GM19240 (cell line): Measurements from ENCODE around the gene DIS3L2.
"Not testable (repeated sequence)": the region's sequence is repeated elsewhere in the genome, so short reads cannot be mapped to it uniquely, and the experiment has no call there.

Experiments used
- DNase-seq: peaks from one replicate; pipeline ENCODE4 v3.0.0; 2011; ENCODE audit warnings: low spot score; ENCODE audit not compliant: insufficient read length

The DIS3L2 gene

GRCh38 chr2:232170396-232170795 lies 208.9 kb downstream of the DIS3L2 start:
- no peak for DNase-seq

- DNase-seq: no peak
These were observed 213.1 kb downstream of the DIS3L2 start for GRCh38 chr2:232174662-232175061.

- not testable (repeated sequence) for DNase-seq
These were observed 215.1 kb downstream of the DIS3L2 start for GRCh38 chr2:232176587-232176986.

DNA sequence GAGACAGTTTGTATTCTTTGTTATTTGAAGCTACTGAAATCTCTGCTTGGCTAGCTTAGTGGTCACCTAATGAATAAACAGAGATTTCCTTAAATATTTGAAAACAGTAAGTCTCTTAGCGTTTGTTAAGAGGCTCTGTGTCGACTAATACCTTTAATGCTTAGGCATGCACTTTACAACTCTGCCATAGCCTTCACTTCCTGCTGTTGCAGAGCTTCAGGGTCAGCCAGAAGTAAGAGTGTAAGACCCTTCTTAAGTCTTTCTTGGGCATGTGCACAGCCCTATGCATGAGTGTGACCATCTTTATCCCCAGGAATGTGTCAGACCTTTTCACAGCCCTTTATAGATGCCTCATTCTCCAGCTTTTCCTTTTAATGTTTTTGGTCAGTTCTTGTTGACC lies 221.8 kb downstream of the DIS3L2 start:
- no peak for DNase-seq

- DNase-seq: no peak
These were observed 222.8 kb downstream of the DIS3L2 start for GRCh38 chr2:232184346-232184745.

DNA sequence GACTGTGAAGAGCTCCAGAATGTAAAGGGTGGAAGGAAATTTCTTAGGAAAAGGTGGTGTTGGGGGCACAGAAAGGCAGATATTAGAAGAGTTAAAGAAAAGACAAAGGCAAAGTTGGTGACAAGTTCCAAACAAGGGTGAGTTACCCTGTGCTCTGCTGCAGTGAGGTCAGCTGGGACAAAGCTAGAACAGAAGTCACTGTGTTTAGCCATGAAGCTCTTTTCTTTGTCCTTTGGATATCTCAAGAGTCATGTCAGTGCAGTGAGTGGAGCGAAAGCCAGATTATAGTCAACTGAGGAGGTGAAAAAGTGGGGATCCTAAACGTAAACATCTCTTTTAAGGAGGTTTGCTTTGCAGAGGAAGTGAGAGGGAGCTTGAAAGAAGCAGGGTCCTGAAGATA lies 229.3 kb downstream of the DIS3L2 start:
- DNase-seq: no peak

DNA sequence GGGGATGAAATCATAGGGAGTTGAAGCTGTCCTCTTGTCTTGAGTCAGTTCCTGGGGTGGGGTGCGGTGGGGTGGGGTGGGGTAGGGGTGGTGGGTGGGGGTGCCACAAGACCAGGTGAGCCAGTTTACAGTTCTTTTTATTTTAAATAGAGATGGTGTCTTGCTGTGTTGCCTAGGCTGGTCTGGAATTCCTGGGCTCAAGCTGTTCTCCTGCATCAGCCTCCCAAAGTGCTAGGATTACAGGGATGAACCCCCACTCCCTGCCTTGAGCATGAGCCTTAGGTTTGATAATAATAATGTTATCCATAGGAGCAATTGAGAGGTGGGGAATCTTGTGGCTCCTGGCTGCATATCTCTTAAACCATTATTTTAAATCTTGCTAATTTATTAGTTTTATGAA lies 234.0 kb downstream of the DIS3L2 start:
- DNase-seq: no peak

DNA sequence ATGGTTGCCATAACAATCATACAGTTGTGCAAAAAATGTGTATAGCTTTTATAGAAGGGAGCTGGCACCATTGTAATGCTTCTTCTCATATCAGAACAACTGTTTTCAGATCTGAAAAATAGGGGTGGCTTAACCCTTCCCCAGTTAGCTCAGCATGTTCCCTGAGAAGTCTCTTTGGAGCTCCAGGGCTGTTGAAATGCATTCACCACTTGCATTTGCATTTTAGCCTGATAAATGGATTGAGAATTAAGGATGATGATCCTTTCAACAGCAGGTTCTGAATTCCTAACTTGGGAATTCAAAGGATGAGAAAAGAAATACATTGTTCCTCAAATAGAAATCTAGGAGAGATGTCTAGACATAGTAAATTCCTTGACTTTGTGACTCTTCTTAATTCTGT lies 235.3 kb downstream of the DIS3L2 start:
- DNase-seq: no peak

- DNase-seq: no peak
These were observed 238.7 kb downstream of the DIS3L2 start for GRCh38 chr2:232200195-232200594.

DNA sequence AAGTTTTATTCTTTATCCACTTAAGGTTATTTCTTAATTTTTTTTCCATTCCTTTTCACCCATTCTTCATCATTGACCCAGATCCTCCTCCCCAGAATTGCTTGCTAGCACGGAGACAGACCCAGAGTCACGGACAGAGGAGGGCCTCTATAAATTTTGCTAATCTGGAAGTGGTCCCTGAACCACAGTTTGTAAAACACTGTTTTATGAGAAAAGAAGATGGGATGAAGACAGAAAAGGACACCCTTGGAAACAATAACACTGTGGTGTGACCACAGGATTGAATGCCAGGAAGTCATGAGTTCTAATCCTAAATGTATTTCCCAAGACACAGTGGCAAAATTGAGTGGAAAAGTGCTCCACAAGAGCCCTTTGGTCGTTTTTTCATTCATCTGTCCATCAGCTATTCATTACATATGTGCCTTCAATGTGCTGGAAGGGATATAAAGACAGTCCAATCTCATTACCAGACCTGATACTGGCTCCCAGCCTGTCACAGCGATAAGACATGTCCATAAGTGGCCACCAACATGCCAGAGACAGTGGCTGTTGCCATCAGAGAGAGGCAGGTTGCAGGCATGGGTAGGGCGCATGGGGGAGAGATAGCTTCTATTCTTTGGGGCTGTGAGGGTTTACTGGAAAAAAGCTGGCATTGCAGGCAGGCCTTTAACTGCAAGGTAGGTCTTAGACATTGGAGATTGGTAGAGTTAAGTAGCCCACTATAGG lies 241.8 kb downstream of the DIS3L2 start:
- DNase-seq: no peak

DNA sequence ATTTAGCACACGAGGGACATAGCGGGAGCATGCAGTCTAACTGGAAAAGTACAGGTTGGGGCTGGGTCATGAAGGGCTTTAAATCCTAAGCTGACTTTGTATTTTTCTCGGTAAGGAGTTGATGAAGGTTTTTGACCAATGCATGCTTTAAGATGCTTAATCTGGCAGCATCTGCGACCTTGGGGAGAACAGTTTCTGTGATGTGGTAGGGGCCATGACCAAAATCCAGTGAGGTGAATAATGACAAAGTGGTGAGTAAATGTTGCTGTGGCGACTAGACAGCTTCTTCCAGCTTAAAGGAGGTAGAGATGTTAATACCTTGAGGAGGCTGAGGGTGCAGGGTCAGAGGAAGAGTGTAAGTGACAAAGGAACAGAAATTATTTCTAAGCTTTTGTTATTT lies 242.4 kb downstream of the DIS3L2 start:
- no peak for DNase-seq

DNA sequence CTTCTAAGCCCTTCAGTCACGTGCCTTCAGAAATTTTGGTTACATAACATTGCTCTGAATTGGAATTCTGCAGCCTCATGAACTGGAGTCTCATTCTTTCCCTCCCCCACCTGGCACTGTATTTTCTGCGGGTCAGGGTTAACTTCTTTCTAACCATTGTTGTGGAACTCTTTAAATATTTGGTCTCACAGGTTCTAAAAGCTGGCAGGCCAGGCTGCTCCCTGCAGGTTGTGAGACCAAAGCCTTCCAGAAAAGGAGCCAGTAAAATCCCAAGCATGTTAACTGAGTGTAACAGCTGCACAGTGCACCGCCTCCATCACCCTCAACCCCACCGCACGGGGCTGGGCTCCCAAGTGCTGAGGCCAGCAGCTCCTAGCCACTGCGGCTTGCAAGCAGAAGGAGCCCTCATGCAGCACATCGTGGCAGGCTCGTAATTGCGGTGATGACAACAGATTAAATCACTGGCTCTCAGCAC lies 243.0 kb downstream of the DIS3L2 start:
- no peak for DNase-seq

DNA sequence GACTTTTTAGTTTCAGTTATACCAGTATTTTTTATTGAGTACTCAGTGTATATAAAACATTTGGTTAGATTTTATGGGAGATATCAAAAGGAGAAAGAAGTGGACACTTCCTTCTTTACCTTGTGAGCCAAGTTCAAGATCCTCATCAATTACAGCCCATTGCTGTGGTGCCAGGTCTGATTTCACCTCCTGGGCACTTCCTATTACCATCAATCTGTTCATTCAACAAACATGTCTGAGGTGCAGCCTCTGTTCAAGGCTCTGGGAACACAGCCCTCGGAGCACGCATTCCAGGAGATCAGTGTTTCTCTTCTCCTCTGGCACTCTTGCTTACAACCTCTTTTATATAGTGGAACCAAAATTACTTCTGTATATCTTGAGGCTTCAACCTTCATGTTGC lies 245.7 kb downstream of the DIS3L2 start:
- DNase-seq: no peak

- no peak for DNase-seq
These were observed 248.8 kb downstream of the DIS3L2 start for GRCh38 chr2:232210306-232210705.

DNA sequence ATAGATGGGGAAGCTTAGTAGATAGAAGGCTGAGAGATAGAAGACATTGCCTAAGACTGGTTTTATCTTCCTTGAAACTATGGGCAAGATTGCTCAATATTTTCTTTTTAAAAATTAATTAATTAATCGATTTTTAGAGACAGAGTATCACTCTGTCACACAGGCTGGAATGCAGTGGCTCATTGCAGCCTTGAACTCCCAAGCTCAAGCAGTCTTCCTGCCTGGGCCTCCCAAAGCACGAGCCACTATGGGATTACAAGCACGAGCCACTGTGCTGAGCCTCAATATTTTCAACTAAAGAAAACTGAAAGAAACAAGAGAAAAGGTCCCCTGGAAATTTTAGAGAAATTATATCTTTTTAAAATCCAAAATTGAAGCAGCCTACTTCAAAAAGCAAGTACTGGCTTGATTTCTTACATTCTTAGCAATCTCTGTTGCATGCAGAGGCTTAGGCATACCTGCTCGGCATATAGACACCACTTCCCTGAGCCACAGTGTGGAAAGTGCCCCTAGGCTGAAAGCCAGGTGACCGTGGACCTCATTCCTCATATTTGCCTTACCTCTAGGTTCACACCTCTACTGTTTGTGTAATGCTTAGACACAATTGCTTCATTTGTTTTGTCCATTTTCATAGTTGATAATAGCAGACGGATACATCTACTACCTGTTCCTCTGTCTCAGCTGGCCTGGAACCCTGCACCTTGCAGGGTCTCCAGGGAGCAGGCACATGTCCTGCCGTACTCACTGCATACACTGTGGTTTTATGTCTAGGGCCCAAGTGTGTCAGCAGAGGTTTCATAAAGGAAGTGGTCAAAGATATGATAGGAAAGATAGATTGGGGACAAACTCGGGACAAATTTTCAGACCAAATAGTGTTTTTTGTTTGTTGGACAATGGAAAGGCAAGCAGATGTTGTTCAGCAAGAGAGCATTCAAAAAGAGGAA lies 250.5 kb downstream of the DIS3L2 start:
- peak; percentile 18 for DNase-seq

DNA sequence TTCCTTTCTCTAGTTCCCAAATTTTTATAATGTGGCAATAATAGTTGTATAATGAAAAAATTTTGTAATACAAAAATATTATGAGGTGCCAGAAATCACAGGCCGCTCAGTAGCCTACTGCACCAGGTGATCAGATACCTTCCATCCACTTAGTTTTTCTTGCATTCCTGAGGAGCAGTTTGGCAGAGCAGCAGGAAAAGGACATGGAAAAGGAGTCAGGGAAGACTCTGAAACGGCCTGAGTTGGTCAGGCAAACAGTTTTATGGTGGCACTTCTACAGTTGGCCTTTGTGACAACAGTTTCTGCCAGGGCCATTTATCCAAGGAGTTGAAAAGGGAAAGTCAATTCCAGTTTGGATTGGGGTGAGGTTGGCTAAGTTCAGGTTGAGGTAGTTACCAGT lies 251.7 kb downstream of the DIS3L2 start:
- DNase-seq: no peak

GRCh38 chr2:232214053-232214452 lies 252.5 kb downstream of the DIS3L2 start:
- no peak for DNase-seq

DNA sequence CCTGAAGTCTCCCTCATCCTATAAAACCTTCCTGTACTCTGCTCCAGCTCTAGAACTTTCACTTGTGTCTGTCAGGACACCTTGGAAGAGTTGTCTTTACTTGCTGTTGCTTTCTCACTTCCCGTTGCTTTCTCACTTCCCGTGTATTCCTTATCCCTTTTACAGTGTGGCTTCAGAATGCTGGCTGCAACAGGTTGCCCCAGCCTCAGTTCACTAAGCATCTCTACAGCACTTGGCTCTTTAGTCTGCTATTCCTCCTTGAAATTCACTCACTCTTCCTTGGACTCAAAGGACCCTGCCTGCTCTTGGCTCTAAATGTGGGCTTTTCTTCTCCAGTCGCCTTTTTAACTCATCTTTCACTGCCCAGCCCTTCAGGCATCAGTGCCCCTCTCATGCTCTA lies 254.5 kb downstream of the DIS3L2 start:
- DNase-seq: no peak

- DNase-seq: no peak
These were observed 257.4 kb downstream of the DIS3L2 start for GRCh38 chr2:232218778-232219495.

GRCh38 chr2:232219496-232219870 lies 258.0 kb downstream of the DIS3L2 start:
- no peak for DNase-seq

DNA sequence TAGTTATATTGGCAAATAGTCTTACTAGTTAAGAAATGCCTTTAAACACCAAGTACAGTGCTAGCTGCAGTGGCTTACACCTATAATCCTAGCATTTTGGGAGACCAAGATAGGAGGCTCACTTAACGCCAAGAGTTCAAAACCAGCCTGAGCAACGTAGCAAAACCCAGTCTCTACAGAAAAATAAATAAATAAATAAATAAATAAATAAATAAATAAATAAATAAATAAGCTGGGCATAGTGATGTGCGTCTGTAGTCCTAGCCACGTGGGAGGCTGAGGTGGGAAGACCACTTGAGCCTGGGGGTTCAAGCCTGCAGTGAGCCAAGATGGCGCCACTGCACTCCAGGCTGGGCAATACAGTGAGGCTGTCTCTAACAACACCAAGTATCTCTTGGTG lies 258.4 kb downstream of the DIS3L2 start:
- no peak for DNase-seq

GRCh38 chr2:232225429-232225828 lies 263.9 kb downstream of the DIS3L2 start:
- DNase-seq: no peak
